Measurements from ENCODE around the gene CHD6.

Gene CHD6

GRCh38 chr20:41534170-41534569 lies 84.0 kb downstream of the CHD6 start:
- Histone ChIP-seq H3K27me3 (ENCODE audit: insufficient read depth, low read length) (no peaks in the 10 kb centered on the region), H3K4me3 (ENCODE audit: low read depth, low read length, poor library complexity, severe bottlenecking) (no peak overlapping the region), H2AFZ (ENCODE audit: low read length) (no peak overlapping the region), H3F3A (ENCODE audit: insufficient read depth, low read length) (no peaks in the 10 kb centered on the region), H3K4me1 (ENCODE audit: insufficient read depth, low read length, severe bottlenecking) (no peaks in the 10 kb centered on the region), H3K36me3 (ENCODE audit: insufficient read depth, low read length) (peaks cover 26% of the 10 kb centered on the region), H3K9ac (ENCODE audit: low read length) (no peak overlapping the region), H3K9me3 (ENCODE audit: low read length) (peaks cover 5% of the 10 kb centered on the region; the same call in 1 of the 2 replicates), H3K79me2 (ENCODE audit: insufficient read depth, low read length) (no peaks in the 10 kb centered on the region), H3K9me2 (ENCODE audit: low read depth, low read length) (no peaks in the 10 kb centered on the region), H4K20me1 (ENCODE audit: insufficient read depth, low read length) (no peaks in the 10 kb centered on the region), H3K27ac (ENCODE audit: low read depth, low read length, poor library complexity, severe bottlenecking) (no peak overlapping the region), H3K4me2 (ENCODE audit: low read length) (no peak overlapping the region)
- TF ChIP-seq EZH2 (IDR thresholded peaks at IDR 0.05; ENCODE audit: borderline replicate concordance, low read length) (no peak), CTCF (IDR thresholded peaks at IDR 0.05; ENCODE audit: low read length) (no peak)

GRCh38 chr20:41533537-41534136 lies 84.5 kb downstream of the CHD6 start:
- H3K9me3 ChIP-seq (ENCODE audit: low read length) = peaks cover 5% of the 10 kb centered on the region; the same call in 1 of the 2 replicates
- peaks cover 21% of the 10 kb centered on the region for H3K36me3 ChIP-seq (ENCODE audit: insufficient read depth, low read length)
- no peaks in the 10 kb centered on the region for H4K20me1 ChIP-seq (ENCODE audit: insufficient read depth, low read length)
- no peak overlapping the region for H2AFZ ChIP-seq (ENCODE audit: low read length)
- H3K79me2 ChIP-seq (ENCODE audit: insufficient read depth, low read length) = no peaks in the 10 kb centered on the region
- H3K27me3 ChIP-seq (ENCODE audit: insufficient read depth, low read length) = no peaks in the 10 kb centered on the region
- no peak overlapping the region for H3K27ac ChIP-seq (ENCODE audit: low read depth, low read length, poor library complexity, severe bottlenecking)
- no peaks in the 10 kb centered on the region for H3F3A ChIP-seq (ENCODE audit: insufficient read depth, low read length)
- TF ChIP-seq EZH2 (IDR thresholded peaks at IDR 0.05; ENCODE audit: borderline replicate concordance, low read length) (no peak), CTCF (IDR thresholded peaks at IDR 0.05; ENCODE audit: low read length) (no peak)
- H3K9me2 ChIP-seq (ENCODE audit: low read depth, low read length) = no peaks in the 10 kb centered on the region
- H3K4me1 ChIP-seq (ENCODE audit: insufficient read depth, low read length, severe bottlenecking) = no peaks in the 10 kb centered on the region
- H3K4me3 ChIP-seq (ENCODE audit: low read depth, low read length, poor library complexity, severe bottlenecking) = no peak overlapping the region
- H3K9ac ChIP-seq (ENCODE audit: low read length) = no peak overlapping the region
- H3K4me2 ChIP-seq (ENCODE audit: low read length) = no peak overlapping the region

GRCh38 chr20:41532935-41533334 lies 85.2 kb downstream of the CHD6 start:
- no peak overlapping the region for H3K4me2 ChIP-seq (ENCODE audit: low read length)

More at GRCh38 chr20:41532935-41533334, 85.2 kb downstream of the CHD6 start:
- Histone ChIP-seq H4K20me1 (ENCODE audit: insufficient read depth, low read length) (no peaks in the 10 kb centered on the region), H3K4me3 (ENCODE audit: low read depth, low read length, poor library complexity, severe bottlenecking) (no peak overlapping the region), H3K27me3 (ENCODE audit: insufficient read depth, low read length) (no peaks in the 10 kb centered on the region), H3K79me2 (ENCODE audit: insufficient read depth, low read length) (no peaks in the 10 kb centered on the region), H3F3A (ENCODE audit: insufficient read depth, low read length) (no peaks in the 10 kb centered on the region), H3K9me3 (ENCODE audit: low read length) (peaks cover 5% of the 10 kb centered on the region; the same call in 1 of the 2 replicates), H3K4me1 (ENCODE audit: insufficient read depth, low read length, severe bottlenecking) (no peaks in the 10 kb centered on the region), H3K9me2 (ENCODE audit: low read depth, low read length) (no peaks in the 10 kb centered on the region), H2AFZ (ENCODE audit: low read length) (no peak overlapping the region), H3K36me3 (ENCODE audit: insufficient read depth, low read length) (peaks cover 22% of the 10 kb centered on the region), H3K9ac (ENCODE audit: low read length) (no peak overlapping the region), H3K27ac (ENCODE audit: low read depth, low read length, poor library complexity, severe bottlenecking) (no peak overlapping the region)
- TF ChIP-seq EZH2 (IDR thresholded peaks at IDR 0.05; ENCODE audit: borderline replicate concordance, low read length) (no peak), CTCF (IDR thresholded peaks at IDR 0.05; ENCODE audit: low read length) (no peak)

All from OCI-LY1 (cell line).